Fibroblast of pulmonary artery (primary cell): ENCODE measurements around the gene UIMC1.
A peak's percentile ranks its signal among the peaks of the same experiment; 100 is the strongest.
"Not testable (repeated sequence)": the region's sequence is repeated elsewhere in the genome, so short reads cannot be mapped to it uniquely, and the experiment has no call there.

Experiments
- DNase-seq: peaks from one replicate; pipeline ENCODE4 v3.0.0-alpha.2; 2010; ENCODE audit warnings: low read depth
- H3K4me3 ChIP-seq: replicated peaks from 2 replicates; pipeline ENCODE4 v1.5.1; 2011; ENCODE audit warnings: low read depth, mild to moderate bottlenecking, control low read depth, low read length, moderate library complexity
- TF ChIP-seq, protein P1 (sequence below): IDR thresholded peaks from 2 replicates; pipeline ENCODE4 v1.5.1; 2011; ENCODE audit warnings: mild to moderate bottlenecking, control low read depth, low read length, inconsistent platforms; ENCODE audit errors: missing control alignments

The UIMC1 gene

DNA sequence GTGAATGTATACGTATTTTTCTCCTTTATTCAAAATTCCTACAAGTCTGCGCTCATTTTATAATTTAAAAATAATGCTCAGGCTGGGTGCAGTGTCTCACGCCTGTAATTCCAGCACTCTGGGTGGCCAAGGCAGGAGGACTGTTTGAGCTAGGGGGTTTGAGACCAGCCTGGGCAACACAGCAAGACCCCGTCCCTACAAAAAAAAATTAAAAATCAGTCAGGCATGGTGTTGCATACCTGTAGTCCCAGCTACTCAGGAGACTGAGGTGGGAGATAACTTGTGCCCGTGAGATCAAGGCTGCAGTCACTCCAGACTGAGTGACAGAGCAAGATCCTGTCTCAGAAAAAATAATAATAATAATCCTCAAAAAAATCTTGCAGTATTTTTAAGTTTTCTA lies 7.8 kb downstream of the UIMC1 start:
- H3K4me3 ChIP-seq, result no peak overlapping the region
- TF ChIP-seq, protein P1, sequence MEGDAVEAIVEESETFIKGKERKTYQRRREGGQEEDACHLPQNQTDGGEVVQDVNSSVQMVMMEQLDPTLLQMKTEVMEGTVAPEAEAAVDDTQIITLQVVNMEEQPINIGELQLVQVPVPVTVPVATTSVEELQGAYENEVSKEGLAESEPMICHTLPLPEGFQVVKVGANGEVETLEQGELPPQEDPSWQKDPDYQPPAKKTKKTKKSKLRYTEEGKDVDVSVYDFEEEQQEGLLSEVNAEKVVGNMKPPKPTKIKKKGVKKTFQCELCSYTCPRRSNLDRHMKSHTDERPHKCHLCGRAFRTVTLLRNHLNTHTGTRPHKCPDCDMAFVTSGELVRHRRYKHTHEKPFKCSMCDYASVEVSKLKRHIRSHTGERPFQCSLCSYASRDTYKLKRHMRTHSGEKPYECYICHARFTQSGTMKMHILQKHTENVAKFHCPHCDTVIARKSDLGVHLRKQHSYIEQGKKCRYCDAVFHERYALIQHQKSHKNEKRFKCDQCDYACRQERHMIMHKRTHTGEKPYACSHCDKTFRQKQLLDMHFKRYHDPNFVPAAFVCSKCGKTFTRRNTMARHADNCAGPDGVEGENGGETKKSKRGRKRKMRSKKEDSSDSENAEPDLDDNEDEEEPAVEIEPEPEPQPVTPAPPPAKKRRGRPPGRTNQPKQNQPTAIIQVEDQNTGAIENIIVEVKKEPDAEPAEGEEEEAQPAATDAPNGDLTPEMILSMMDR, result no peak
- DNase-seq, result no peak

DNA sequence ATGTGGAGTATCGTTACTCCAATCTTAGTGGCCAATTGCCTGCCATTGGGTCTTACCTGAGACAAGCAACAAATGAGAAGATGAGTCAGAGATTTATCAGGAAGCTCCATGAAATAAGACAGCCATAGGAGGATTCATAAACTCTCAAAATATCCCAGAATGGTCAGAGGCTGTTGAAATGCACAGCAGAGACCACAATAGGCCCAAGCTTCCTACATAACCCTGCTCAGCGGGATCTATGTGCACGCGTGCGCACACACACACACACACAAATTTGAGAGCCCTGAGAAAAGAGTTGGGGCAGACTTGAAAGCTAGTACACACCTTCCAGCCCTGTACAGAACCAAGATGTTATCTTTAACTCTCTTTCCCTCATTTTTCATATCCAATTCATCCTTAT lies 9.8 kb downstream of the UIMC1 start:
- no peak overlapping the region for H3K4me3 ChIP-seq
- TF ChIP-seq, protein P1, result no peak
- DNase-seq, result no peak

DNA sequence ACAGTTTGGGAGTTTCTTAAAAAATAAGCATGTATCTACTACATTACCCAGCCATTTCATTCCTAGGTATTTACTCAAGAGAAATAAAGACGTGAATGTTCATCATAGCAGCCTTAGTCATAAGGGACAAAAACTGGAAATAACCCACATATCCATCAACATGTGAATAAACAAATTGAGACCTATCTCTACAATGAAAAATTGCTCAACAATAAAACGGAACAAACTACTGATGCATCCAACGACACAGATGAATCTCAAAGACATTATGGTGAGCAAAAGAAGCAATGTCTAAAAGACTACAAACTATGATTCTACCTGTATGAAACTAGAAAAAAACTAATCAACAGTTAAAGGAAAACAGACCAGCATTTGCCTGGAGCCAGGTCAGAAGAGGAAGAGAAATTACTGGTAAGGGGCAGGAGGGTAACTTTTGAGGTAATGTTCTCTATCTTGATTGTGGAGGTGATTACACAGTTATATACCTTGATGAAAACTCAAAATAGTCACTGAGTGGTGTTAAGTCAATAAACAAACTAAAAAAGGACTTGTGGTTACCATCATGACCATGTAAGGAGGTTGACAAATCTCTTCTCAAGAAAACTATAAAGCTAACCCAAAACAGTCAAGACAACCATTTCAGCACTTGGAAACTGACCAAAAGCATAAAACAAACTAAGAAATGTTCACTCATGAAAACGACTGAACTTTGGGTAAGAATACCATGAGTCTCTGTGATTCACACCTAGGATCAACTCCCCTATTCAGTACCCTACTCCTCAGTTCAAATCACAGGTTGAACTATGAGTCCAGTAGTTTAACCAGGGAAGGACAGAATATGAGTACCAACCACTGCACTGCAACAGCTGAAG lies 10.4 kb downstream of the UIMC1 start:
- TF ChIP-seq, protein P1, result no peak
- peak; percentile 88 for DNase-seq
- H3K4me3 ChIP-seq, result no peak overlapping the region

DNA sequence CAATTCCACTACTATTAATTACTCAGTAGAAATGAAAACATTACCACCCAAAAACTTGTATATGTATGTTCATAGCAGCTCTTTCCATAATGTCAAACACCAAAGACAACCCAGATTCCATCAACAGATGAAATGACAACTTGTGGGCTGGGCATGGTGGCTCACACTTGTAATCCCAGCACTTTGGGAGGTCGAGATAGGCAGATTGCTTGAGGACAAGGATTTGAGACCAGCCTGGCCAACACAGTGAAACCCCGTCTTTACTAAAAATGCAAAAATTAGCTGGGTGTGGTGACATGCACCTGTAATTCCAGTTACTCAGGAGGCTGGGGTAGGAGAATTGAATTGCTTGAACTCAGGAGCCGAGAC lies 11.5 kb downstream of the UIMC1 start:
- H3K4me3 ChIP-seq, result no peak overlapping the region
- TF ChIP-seq, protein P1, result no peak

DNA sequence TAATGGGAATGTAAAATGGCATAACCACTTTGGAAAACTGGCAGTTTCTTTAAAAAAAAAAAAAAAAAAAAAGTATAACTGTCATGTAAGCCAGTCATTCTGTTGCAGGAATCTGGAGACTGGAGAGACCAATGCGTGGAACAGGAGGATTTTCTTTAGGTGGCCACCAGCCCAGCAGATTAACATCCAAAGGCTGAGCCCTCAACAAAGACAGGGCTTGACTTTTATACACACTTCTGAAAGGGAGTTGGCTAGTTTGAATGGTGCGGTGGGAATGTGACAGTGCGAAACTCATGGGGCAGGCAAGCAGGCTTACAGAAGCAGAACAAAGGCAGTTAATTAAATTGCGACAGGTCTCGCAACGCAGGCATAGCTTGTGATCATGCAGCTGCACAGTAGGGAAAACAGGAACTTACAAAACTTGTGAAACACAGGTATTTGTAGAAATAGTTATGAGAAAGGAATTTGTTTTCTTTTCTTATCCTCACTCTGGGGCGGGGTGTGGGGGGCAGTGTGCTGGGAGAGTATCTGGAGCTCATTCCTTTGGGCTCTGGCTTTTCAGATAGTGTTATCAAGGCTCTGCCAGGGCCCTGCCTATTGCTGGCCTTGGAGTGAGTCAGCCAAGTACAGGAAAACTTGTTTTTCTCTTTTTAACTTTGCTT lies 12.0 kb downstream of the UIMC1 start:
- DNase-seq, result peak; percentile 96
- no peak overlapping the region for H3K4me3 ChIP-seq
- TF ChIP-seq, protein P1, result no peak

More for the DNA sequence above, 11.5 kb downstream of the UIMC1 start:
- peak; percentile 31 for DNase-seq

DNA sequence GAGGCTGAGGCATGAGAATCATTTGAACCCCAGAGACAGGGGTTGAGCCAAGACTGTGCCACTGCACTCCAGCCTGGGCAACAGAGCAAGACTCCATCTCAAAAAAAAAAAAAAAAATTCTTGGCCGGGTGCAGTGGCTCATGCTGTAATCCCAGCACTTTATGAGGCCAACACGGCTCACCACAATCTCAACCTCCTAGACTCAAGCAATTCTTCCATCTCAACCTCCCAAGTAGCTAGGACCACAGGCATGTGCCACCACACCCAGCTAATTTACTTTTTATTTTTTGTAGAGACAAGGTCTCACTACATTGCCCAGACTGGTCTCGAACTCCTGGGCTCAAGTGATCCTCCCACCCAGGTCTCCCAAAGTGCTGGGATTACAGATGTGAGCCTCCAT lies 13.5 kb downstream of the UIMC1 start:
- H3K4me3 ChIP-seq, DNase-seq: not testable (repeated sequence)

DNA sequence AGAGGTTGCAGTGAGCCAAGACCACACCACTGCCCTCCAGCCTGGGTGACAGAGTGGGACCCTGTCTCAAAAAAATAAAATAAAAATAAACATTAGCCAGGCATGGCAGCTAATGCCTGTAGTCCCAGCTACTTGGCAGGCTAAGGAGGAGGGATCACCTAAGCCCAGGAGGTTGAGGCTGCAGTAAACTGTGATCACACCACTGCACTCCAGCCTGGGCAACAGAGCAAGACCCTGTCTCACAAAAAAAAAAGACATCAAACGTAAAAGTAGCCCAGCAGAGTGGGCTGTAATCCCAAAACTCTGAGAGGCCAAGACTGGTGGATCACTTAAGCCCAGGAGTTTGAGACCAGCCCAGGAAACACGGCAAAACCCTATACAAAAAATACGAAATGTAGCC lies 19.0 kb downstream of the UIMC1 start:
- no peak overlapping the region for H3K4me3 ChIP-seq
- TF ChIP-seq, protein P1, result no peak
- no peak for DNase-seq
